NCI-H1436 (cell line): ENCODE data around the gene KREMEN1.
A peak's percentile ranks its signal among the peaks of the same experiment; 100 is the strongest.

Experiments
- DNase-seq: peaks from one replicate; lab custom pipeline; 2025; lab: John Stamatoyannopoulos, UW

KREMEN1 gene

DNA sequence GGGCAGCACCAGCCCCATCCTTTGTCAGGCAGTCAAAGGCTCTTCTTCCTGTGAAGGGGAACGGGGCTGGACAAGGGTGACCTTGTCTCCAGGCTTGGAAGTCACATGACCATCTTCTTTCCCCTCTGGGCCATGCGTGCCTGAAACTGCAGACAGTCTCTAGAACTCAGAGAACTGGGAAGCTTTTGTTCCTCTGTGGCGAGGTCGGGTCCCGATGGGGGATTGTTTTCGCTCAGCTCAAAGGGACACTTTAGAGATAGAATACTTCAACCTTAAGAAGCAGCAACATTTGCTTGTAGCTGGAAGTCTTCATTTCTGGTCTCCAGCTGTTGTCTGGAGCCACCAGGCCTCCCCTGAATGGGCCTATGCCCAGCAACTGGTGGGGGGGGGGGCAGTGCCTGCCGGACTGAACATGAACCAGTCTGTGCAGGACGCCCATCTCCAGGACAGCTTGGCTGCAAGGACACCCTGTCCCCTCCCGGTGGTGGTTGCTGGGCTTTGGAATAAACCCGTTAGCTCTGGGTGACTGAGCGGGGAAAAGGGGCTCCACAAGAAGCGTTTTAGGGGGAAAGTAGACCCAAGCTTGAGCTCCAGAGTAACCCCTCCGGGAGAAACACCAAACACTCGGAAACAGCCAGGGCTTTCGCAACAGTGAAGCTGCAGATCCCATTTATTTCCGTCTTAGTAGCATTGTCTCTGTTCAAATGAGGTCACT lies 77.2 kb downstream of the KREMEN1 start:
- no peak for DNase-seq

DNA sequence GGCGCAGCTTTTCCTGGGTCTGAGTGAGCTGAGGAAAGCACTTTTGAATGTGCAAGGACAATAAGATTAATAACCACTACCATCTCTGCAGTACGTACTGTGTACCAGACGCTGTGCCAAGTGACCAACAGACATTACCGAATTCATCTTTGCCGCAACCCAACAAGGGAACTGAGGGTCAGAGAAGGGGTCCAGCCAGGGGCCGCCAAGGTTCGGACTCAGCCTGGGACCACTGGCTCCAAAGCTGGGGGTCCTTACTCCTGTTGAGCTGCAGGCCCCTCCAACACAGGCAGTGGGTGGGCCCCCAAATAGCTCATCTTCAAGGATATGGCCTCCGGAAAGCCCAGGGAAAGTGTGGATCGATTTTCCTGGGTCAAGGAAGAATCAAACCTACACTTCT lies 77.9 kb downstream of the KREMEN1 start:
- DNase-seq, result no peak

DNA sequence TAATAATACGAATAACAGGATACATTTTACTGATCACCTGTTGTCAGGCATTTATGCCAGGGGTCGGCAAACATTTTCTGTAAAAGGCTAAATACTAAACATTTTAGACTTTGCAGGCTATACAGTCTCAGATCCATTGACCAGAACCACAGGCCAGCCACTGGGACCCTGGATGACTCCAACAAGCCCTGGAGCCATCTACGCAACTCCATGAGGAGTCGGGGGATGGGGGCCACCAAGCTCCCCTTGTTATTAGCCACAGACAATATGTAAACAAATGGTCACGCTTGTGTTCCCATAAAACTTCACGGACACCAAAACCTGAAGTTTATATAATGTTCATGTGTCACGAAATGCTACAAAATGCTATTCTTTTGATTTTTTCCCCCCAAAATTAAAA lies 78.5 kb downstream of the KREMEN1 start:
- no peak for DNase-seq

DNA sequence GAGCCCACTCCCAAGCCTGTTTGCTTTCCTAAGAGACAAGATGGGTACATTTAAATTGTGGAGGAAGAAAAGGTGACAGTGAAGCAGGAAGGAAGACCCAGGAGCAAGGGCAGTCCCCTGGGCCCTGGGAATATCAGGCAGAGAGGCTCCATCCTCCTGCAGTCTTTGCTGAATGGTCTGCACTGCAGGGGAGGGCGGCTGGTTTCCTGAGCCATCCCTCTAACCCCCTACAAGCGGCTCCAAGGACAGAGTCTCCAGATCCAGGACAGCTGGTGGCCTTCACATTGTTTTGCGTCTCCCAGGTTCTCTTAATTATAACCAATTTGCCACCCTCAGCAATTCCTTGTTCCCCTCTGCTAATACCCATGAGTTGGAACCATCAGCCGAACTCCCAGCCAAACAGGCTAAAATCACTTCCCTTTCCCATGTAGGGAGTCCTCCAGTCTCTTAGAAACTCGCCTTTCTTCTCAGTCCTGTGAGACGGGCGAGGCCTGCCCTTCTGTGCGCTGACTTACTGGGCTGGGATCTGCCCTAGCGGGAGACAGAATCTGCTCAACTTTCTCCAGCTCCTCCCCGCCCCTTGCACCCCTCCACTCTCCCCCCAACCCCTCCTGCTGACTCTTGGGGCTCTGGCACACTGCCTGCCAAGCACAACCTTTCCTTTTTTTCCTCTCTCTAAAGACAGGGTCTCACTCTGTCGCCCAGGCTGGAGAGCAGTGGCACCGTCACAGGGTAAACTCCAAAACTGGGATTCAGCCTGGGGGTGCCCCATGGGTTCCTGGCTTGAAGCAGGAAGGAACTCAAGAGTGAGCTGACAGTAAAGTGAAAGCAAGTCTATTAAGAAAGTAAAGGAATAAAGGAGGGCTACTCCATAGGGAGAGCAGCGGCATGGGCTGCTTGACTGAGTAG lies 79.5 kb downstream of the KREMEN1 start:
- no peak for DNase-seq

DNA sequence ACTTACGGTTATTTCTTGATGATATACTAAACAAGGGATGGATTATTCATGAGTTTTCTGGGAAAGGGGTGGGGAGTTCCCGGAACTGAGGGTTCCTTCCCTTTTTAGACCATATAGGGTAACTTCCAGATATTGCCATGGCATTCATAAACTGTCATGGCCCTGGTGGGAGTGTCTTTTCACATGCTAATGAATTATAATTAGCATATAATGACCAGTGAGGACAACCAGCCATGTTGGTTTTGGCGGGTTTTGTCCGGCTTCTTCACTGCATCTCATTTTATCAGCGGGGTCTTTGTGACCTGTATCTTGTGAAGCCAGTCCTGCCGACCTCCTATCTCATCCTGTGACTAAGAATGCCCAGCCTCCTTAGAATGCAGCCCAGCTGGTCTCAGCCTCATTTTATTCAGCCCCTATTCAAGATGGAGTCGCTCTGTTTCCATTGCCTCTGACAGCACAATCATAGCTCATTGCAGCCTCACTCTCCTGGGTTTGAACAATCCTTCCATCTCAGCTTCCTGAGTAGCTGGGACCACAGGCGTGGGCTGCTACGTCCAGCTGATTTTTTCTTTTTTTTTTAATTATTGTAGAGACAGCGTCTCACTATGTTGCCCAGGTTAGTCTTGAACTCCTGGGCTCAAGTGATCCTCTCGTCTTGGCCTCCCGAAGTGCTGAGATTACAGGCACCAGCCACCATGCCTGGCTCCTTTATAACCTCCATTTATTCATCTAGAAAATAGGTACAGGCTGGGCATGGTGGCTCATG lies 80.3 kb downstream of the KREMEN1 start:
- DNase-seq, result no peak

DNA sequence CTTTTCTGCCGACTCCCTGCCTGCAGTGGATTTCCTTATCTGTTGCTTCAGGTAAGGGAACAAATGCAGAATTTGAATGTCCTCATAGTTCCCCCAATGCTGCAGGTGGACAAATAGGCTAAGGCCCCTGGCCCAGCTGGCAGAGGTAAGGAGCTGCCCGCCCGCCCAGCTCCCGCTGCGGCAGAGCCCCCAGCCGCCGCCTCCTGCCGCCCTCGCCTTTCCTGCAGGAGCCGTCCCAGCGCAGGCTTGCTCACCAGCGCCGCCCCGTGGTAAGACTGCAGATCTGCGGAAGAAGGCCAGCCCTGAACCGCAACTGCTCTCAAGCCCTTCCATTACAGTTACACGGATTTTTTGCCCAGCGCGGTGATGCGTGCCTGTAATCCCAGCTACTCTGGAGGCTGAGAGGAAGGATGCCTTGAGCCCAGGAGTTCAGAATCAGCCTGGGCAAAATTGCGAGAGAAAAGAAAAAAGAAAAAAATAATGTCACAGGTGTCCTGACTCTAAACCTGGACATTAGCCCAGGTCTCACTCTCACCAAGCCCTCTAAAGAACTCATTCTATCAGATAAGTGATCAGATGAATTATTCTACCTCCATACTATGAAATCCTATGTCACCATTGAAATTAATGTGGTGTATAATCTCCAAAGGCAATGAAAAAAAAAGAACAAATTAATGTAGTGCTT lies 81.7 kb downstream of the KREMEN1 start:
- DNase-seq, result peak; percentile 49

DNA sequence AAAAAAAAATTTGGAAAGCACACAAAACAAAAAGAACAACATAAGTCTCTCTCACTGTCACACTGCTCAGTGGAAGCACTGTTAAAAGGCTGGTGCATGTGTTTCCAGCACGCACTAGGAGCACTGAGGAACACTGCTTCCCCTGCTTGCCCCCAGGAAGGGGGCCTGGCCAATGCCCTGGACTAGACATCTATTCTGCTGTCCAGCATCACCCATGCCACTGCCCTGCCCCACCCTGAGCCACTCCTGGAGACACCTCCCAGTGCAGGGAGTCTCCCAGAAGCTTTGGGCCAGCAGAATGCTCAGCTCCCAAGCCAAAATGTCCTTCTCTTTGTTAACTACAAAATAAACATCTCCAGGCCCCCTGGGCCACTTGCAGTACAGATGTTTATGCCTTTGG lies 83.1 kb downstream of the KREMEN1 start:
- no peak for DNase-seq

DNA sequence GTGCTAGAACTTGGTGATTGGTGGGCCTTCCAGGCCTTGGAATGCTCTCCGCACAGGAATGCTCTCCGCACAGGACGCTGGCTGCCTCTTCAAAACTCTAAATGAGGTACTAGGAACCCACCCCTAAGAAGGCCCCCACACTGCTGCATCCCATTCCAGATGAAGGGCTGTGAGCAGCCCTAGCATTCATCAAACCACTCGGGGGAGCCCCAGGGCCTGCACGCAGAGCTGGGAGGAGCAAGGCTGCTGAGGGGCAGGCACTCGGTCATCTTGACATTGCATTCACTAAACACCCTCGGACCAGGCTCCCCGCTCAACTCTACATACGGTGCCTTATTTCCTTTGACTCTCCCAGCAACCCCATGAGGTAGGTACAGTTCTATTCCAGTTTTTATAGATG lies 83.7 kb downstream of the KREMEN1 start:
- DNase-seq, result no peak

DNA sequence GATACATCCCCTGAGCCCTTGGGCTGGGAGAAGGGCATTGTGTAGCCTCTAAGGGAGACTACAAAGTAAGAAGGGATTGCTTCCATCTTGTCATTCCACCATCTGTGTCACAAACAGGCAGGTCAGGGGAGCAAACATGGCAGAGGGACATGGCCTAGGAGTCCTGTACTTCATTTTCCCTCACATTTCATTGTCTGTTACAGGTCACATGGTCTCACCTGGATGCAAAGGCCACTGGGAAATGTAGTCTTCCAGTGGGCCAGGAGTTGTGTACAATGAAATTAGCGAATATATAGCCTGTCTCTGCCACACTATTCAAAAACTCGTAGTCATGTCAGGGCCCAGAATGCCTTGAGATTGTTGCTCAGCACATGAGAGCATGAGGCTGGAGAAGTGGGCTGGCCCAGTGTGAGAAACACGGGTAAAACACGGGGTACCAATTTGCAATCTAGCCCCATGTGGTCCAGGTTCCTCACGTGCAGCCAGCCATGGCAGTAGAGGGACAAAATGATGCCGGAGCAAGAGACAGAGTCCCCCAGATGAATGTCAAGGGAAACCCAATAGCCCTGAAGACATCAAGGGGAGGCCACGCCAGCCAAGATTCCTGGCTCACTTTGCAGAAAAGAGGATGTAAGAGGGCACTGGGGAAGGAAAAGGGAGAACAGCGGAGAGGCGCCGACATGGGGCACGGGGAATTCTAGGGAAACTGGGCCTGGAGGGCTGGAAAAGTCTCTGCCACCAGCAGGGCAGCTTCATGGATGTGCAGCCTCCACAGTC lies 85.1 kb downstream of the KREMEN1 start:
- no peak for DNase-seq

DNA sequence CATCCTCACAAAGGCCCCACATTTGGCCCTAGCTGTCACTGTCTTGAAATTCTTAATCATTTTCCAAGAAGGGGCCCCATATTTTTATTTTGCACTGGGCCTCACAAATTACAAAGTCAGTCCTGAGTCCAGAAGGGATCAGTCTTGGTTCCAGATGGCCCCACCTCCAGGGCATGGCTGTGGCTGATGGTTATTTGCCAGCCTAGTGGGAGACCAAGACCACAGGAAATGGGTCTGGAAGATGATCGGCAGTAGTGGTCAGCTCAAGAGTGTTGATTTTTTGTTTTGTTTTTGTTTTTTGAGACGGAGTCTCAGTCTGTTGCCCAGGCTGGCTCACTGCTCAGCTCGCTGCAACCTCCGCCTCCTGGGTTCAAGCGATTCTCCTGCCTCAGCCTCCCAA lies 85.7 kb downstream of the KREMEN1 start:
- no peak for DNase-seq

DNA sequence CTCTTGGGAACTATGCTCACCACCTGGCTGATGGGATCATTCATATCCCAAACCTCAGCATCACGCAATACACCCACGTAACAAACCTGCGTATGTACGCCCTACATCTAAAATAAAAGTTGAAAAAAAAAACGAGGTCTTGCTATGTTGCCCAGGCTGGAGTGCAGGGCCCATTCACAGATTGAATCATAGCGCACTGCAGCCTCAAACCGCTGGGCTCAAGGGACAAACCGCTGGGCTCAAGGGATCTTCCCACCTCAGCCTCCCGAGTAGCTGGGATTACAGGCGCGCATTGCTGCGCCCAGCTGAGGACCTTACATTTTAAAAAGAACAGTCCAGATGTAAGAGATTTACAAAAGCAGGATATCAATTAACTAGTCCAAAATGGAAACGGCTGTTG lies 91.0 kb downstream of the KREMEN1 start:
- DNase-seq, result no peak

DNA sequence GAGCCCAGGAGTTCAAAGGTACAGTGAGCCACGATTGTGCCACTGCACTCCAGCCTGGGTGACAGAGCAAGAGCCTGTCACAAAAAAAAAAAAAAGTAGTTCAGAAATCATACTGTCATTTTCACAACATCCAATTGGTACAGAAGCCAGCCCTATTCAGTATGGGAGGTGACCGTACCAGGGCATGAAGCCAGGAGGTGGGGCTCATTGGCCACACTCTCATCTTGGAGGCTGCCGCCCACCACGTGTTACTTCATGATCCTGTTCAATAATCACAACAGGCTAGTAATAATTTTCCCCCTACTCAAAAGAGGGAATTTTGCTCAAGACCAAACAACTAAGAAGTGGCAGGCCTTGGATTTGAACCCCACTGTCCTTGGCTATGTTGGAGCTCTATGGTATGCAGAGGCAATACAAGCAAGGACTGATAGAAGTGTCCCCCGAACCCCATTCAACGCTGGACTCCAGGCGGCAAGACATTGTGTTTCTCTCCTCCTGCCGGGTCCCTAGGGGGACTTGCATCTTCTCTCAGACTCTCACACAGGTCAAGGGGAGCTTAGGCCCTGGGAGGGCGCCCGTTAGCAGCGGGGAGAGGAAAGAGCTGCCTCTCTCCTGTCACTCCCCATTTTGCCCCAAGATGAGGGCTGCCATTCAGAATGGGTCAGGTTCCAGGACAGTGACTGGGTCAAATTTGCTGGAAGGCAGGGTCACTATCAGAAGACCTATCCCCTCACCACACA lies 92.7 kb downstream of the KREMEN1 start:
- no peak for DNase-seq

DNA sequence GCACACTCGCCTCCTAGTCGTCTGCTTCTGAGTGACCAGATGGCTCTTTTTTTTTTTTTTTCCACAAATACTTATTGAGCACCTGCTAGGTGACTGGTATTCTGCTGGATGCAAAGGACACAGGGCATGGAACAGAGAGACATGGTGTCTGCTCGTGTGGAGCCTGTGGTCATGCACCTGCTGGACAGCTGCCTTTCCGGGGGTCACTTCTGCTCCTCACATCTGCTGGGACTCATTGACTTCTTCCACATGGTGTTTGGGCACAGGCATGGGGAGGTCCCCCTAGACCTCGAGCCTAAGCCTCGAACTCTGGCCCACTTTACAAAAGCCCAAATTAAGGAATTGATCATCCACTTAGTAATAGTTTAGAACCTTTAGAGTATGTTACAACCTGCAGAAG lies 93.3 kb downstream of the KREMEN1 start:
- DNase-seq, result no peak

DNA sequence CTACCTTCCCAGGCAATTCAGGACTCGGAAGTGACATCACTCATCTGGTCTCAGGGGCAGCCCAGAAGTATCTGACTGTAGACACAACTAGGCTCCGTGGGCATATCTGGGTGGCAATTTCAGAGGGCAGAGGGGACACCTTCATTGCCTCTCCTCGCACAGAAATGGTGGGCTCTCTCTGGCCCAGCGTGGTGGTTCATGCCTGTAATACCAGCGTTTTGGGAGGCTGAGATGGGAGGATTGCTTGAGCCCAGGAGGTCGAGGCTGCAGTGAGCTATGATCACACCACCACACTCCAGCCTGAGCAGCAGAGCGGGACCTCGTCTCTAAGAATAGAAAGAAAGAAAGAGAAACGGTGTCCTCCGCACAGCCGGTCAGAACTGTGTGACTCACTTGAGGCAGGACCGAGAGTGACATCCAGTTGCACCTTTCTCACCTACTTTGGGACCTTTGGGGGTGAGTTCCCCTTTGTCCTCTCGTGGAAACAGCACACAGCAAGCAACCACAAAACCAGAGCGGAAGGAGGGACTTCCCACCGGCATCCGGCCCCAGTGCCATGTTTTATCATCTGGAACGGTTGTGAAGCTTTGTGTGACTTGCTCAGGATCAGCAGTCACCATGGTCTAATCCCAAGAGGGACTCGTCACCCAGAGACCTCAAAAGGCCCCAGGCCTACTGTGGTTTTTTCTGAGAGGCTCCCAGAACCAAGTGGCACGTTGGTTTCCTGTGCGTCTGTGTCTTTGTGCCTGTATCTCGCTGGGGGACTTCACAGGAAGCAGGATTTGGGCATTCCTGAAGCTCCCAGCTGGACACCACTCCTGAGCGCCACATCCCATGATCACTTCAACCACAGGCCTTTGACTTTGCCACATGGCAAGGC lies 94.4 kb downstream of the KREMEN1 start:
- no peak for DNase-seq

DNA sequence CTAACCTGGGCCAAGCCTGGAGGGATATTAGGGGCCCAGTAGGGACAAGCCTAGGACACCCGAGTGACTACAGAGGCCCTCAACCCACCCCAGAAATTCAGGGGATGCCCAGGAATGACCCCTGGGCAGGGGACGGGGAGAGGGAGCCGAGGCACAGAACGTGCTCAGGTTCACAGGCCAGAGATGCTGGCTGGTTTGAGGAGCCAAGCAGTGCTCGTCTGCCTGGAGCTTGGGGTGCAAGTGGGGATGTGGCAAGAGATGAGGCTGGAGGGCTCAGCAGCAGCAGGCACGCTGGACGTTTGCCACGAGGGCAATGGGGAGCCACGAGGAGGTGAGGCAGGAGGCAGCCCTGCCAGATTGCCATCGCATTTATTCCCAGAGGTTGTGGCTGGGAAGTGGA lies 98.9 kb downstream of the KREMEN1 start:
- no peak for DNase-seq

DNA sequence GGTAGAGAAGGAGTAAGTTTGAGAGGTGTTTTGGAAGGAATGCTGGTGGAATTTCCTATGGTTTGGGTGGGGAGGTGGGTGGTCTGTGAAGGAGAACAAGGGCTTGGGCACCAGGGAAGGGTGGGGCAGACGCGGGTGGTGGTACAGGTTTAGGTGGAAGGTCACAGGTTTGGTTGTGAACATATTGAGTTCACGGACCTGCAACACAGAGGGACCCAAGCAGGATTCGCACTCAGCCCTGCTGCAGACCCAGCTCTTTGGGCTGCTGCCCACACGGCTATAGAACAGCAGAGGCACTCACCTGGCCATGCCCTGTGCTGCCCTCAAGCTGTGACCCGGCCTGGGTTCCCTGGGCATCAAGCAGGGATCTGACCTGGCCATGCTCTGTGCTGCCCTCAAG lies 99.4 kb downstream of the KREMEN1 start:
- no peak for DNase-seq

DNA sequence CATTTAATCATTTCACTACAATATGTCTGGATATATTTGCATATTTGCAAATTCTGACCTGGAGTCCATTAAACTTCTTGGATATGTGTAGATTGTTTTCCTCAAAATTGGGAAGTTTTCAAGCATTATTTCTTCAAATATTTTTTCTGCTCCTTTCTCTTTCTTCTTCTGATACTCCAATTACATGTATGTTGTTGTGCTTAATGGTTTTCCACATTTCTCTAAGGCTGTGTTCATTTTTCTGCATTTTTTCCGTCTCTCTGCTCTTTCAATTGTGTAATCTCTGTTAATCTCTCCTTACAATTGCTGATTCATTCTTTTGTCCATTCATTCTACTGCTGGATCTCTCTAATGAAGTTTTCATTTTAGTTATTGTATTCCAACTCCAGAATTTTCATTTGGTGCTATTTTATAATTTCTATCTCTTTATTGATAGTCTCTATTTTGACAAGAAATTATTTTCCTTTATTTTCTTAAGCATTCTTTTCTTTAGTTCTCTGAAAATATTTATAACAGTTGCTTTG lies 102.5 kb downstream of the KREMEN1 start:
- no peak for DNase-seq

DNA sequence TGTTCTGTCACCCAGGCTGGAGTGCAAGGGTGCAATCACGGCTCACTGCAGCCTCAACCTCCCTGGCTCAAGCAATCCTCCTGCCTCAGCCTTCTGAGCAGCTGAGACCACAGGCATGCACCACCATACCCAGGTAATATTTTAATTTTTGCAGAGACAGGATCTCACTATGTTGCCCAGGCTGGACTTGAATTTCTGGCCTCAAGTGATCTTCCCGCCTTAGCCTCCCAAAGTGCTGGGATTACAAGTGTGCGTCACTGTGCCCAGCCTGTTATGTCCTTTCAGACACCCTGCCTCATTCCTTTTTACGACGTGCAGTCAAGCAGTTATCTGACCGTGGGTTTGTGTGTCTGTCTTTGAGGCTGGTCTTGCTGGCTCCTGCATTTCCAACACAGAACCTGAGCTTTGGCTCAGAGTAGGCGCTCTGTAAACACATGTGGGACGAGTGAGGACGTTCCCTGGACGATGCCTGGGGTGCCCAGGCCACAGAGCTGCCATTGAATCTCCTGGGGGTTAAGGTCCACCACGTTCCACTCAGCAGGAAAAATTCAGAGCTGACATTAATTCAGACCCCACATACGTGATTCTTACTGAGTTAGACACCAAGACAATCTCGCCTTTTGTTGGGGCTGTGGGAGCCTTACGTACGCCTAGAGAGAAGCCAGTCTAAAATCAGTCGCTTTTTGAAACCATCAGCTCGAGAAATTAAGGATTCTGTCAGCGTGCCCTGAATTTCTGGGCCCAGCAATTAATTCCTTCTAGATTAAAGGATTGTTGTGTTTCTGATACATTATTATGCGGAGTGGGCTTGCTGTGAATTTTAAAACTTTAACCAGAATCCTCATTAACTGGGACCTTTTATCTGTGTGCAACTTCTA lies 111.4 kb downstream of the KREMEN1 start:
- no peak for DNase-seq
